Measurements from ENCODE around the gene ASTL.
"Not testable (repeated sequence)": the region's sequence is repeated elsewhere in the genome, so short reads cannot be mapped to it uniquely, and the experiment has no call there.

The ASTL gene

GRCh38 chr2:96169868-96170507, 31.7 kb upstream of the ASTL start:
- no peaks in the 10 kb centered on the region for H3K27me3 Mint-ChIP-seq
- peaks cover 11% of the 10 kb centered on the region for H3K4me1 Mint-ChIP-seq (ENCODE audit: low read depth)
- intact Hi-C loops (cut with micrococcal nuclease), result no loop called here
- no peaks in the 10 kb centered on the region for H3K36me3 Mint-ChIP-seq (ENCODE audit: low read depth)
- no peak overlapping the region for H3K27ac Mint-ChIP-seq
- H3K4me3 Mint-ChIP-seq, result no peak overlapping the region
- H3K9me3 Mint-ChIP-seq, result no peaks in the 10 kb centered on the region

DNA sequence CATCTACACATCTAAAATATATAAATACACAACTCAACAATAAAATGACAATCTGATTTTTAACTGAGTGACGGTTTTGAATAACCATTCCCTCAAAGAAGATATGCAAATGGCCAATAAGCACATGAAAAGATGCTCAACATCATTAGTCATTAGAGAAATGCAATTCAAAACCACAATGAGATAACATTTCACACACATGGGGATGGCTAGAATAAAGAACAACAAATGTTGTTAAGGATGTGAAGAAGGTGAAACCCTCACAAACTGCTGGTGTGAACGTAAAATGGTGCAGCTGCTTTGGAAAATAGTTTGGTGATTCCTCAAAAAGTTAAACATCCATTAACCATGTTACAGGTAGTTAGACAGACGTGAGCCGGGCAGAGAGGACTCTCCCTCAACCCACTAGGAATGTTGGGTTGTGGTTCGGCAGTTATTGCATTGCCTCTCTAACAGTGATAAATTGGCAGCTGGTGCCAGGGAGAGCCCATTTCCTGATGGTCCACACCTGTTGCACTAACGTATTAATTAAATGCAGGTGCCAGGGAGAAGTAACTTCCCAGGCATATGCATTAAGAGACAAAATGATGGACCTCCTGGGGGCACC, 29.2 kb upstream of the ASTL start:
- intact Hi-C loops (cut with micrococcal nuclease), result no loop called here
- Mint-ChIP-seq H3K36me3 (ENCODE audit: low read depth) (no peaks in the 10 kb centered on the region), H3K4me1 (ENCODE audit: low read depth) (peaks cover 11% of the 10 kb centered on the region), H3K27me3 (peaks cover 2% of the 10 kb centered on the region), H3K27ac (no peak overlapping the region), H3K9me3 (no peaks in the 10 kb centered on the region), H3K4me3 (no peak overlapping the region)

- Mint-ChIP-seq H3K9me3 (no peaks in the 10 kb centered on the region), H3K36me3 (ENCODE audit: low read depth) (no peaks in the 10 kb centered on the region), H3K27ac (peak overlapping the region; percentile 47), H3K4me1 (ENCODE audit: low read depth) (peaks cover 9% of the 10 kb centered on the region), H3K27me3 (peaks cover 2% of the 10 kb centered on the region), H3K4me3 (no peak overlapping the region)
- intact Hi-C loops (cut with micrococcal nuclease), result no loop called here
Observed at GRCh38 chr2:96164459-96165184, 26.3 kb upstream of the ASTL start.

DNA sequence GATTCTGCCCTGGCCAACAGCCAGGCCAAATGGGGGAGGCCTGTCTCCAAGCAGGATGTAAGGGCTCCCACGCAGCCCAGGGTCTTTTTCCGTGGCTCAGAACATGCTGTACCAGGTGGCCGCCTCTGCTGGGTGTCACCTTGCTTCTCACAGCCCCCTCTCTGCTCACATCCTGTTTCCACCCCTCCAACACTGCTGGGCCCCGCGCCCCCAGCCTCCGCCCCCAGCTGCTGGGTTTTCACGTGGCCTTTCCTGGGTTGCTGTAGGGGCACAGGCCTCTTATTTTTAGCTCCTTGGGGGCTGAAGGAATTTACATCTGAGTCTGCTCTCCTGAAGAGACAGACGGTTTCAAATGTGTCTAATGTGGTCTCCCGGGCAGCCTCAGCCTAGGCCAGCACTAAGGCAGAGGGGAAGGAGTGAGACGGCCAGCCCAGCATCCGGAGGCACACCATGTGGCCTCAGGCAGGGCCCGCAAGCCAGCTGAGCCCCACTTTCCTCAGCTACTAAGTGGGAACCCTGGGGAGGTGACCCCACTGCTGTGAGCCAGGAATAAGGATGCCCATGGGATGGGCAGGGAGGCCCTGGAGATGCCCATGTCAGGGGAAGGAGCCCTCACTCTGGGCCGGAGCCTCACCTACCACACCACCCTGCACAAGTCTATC, 25.6 kb upstream of the ASTL start:
- Mint-ChIP-seq H3K36me3 (ENCODE audit: low read depth) (no peaks in the 10 kb centered on the region), H3K9me3 (no peaks in the 10 kb centered on the region), H3K4me3 (no peak overlapping the region), H3K27ac (peak overlapping the region; percentile 32), H3K27me3 (peaks cover 9% of the 10 kb centered on the region), H3K4me1 (ENCODE audit: low read depth) (peaks cover 16% of the 10 kb centered on the region)
- intact Hi-C loops (cut with micrococcal nuclease), result no loop called here

DNA sequence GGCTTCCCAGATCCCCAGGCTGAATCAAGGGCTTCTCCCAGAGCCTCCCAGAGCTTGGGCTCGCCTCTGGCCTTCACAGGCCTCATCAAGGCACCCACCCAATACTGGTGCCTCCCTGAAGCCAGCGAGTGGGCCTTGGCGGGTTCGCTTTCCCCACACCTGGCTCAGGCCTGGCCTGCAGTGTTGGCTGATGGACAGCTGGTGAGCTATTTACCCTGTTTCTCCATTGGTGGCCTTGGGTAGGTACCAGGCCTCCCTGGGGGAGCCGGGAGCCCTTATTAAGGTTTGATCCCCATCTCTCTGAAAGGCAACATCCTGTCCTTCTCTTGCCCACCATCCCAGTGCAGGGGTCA, 25.1 kb upstream of the ASTL start:
- Mint-ChIP-seq H3K36me3 (ENCODE audit: low read depth) (no peaks in the 10 kb centered on the region), H3K4me3 (no peak overlapping the region), H3K27me3 (peaks cover 9% of the 10 kb centered on the region), H3K27ac (peak overlapping the region; percentile 32), H3K4me1 (ENCODE audit: low read depth) (peaks cover 21% of the 10 kb centered on the region), H3K9me3 (no peaks in the 10 kb centered on the region)
- intact Hi-C loops (cut with micrococcal nuclease), result no loop called here

GRCh38 chr2:96161898-96162297, 23.6 kb upstream of the ASTL start:
- Mint-ChIP-seq H3K27ac (no peak overlapping the region), H3K27me3 (peaks cover 9% of the 10 kb centered on the region), H3K36me3 (ENCODE audit: low read depth) (no peaks in the 10 kb centered on the region), H3K4me3 (no peak overlapping the region), H3K9me3 (no peaks in the 10 kb centered on the region), H3K4me1 (ENCODE audit: low read depth) (peaks cover 36% of the 10 kb centered on the region)
- intact Hi-C loops (cut with micrococcal nuclease), result no loop called here

DNA sequence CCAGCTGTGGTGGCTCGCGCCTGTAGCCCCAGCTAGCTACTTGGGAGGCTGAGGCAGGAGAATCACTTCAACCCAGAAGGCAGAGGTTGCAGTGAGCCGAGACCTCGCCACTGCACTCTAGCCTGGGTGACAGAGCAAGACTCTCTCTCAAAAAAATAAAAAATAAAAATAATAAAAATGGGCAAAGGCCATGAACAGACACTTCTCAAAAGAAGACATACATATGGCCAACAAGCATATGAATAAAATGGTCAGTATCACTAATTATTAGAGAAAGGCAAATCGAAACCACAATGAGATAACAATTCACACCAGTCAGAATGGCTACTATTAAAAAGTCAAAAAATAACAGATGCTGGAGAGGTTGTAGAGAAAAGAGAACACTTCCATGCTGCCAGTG, 22.1 kb upstream of the ASTL start:
- H3K27ac Mint-ChIP-seq; H3K27me3 Mint-ChIP-seq; H3K4me3 Mint-ChIP-seq; intact Hi-C loops (cut with micrococcal nuclease); H3K36me3 Mint-ChIP-seq (ENCODE audit: low read depth); H3K9me3 Mint-ChIP-seq: not testable (repeated sequence)
- H3K4me1 Mint-ChIP-seq (ENCODE audit: low read depth), result peaks cover 46% of the 10 kb centered on the region

DNA sequence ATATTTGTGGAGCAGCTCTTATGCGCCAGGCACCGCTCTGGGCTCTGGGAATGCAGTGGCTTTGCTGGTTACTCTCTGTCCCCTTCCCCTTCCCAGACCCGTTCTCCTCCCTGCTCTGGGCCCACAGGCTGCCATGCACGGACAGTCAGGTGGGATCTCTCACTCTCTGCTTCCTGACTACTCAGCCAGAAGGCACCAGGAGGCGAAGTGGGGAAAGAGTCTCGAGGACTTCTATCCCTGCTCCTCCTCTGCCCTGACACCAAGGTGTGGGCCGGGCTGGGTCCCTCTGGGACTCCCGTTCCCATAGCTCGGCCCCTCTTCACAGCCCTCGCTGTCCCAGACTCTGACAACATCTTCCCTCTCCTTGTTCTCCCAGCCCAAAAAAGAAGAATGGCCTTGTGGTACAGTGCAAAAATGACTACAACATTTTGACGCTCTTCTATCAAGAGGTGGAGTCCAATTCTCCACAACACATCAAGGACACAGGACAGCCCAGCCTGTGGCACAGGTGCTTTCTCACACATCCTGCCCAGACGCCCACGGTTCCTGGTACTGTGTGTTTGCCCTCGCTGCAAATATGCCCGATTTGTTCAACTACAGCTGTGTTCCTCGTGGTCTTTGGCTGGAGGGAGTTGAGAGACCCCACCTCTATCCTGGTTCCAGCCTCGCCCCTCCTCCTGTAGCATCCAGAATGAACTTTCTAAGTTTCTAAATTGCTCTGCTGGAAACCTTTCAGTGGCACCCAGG, 21.0 kb upstream of the ASTL start:
- no peaks in the 10 kb centered on the region for H3K9me3 Mint-ChIP-seq
- H3K4me1 Mint-ChIP-seq (ENCODE audit: low read depth), result peaks cover 55% of the 10 kb centered on the region
- no peak overlapping the region for H3K4me3 Mint-ChIP-seq
- H3K36me3 Mint-ChIP-seq (ENCODE audit: low read depth), result no peaks in the 10 kb centered on the region
- intact Hi-C loops (cut with micrococcal nuclease), result no loop called here
- H3K27ac Mint-ChIP-seq, result peak overlapping the region; percentile 75
- H3K27me3 Mint-ChIP-seq, result peaks cover 13% of the 10 kb centered on the region

GRCh38 chr2:96158554-96158940, 20.2 kb upstream of the ASTL start:
- Mint-ChIP-seq H3K36me3 (ENCODE audit: low read depth) (no peaks in the 10 kb centered on the region), H3K27me3 (peaks cover 13% of the 10 kb centered on the region), H3K4me3 (no peak overlapping the region), H3K4me1 (ENCODE audit: low read depth) (peaks cover 55% of the 10 kb centered on the region), H3K9me3 (no peaks in the 10 kb centered on the region), H3K27ac (peak overlapping the region; percentile 75)
- intact Hi-C loops (cut with micrococcal nuclease), result no loop called here

DNA sequence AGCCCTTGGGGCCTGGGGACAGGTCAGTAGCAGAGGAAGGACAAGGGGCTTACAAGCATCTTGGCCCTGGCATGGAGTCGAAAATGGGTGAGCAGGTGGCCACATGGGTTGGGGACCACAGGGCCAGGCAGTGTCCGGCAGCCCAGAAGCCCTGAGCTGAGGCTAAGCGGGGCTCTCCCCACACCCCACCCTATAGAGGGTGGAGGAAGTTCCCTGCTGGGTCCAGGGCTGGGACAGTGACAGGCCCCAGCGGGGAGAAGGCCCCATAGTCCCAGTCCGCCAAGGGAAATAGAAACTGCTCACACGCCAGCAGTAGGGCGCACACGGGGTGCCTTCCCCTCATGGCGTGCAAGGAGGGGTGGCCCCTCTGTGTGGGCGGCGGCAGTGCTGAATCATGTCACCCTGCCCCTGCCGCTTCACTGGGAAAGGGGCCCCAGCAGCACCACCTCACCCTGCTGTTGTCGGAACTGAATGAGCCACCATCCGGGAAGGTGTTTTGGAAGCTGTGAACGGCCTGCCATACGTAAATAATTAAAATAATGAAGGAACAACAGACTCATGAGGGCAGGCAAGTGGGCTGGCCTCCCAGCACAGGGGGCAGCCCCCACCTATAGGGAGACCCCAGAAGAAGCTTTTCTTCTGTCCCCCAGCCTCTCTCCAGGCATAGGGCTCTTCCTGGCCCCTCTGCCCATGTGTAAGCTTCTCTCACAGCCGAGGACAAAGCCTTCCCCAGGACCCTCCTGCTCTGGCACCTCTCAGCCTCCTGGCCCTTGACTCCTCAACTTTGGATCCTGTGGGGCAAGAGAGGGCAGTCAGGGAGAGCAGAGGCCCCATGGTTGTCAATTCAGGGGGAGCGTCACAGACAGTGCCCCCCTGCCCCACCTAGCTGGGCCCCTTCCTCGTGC, 19.6 kb upstream of the ASTL start:
- peaks cover 13% of the 10 kb centered on the region for H3K27me3 Mint-ChIP-seq
- peak overlapping the region; percentile 50 for H3K4me3 Mint-ChIP-seq
- intact Hi-C loops (cut with micrococcal nuclease), result no loop called here
- peak overlapping the region; percentile 75 for H3K27ac Mint-ChIP-seq
- H3K9me3 Mint-ChIP-seq, result no peaks in the 10 kb centered on the region
- H3K36me3 Mint-ChIP-seq (ENCODE audit: low read depth), result no peaks in the 10 kb centered on the region
- peaks cover 60% of the 10 kb centered on the region for H3K4me1 Mint-ChIP-seq (ENCODE audit: low read depth)

DNA sequence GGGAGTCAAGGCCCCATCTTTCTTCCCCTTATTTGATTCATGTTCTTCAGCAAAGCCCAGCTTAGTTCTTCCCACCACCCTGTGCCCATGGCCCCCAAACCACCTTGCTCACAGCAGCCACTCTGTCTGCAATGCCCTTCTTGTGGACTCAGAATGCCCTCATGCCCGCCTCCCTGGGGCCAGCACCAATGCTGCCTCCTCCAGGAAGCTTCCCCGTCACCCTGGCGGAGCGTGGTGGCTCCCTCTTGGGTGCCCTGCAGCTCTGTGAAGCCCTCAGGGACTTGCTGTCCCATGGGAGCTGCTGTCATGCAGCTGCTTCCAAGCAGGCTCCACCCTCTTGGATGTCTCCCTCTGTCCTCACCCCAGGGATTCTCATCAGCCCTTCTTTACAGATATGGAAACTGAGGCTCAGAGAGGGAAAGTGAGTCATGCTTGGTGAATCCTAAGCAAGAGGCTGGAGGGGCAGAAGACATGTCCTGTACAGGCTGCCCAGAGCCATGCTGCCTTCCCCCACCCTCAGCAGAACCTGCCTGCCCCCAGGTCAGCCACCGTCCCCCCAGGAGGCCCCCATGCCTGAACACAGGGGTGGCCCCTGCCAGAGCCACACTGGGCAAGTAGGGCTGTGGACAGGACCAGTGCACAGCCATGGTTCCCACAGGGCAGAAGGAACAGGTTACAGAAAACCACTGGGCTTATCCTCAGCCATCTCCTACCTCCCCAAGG, 18.8 kb upstream of the ASTL start:
- peaks cover 16% of the 10 kb centered on the region for H3K27me3 Mint-ChIP-seq
- H3K4me1 Mint-ChIP-seq (ENCODE audit: low read depth), result peaks cover 68% of the 10 kb centered on the region
- intact Hi-C loops (cut with micrococcal nuclease), result no loop called here
- peak overlapping the region; percentile 75 for H3K27ac Mint-ChIP-seq
- H3K4me3 Mint-ChIP-seq, result peak overlapping the region; percentile 50
- no peaks in the 10 kb centered on the region for H3K9me3 Mint-ChIP-seq
- H3K36me3 Mint-ChIP-seq (ENCODE audit: low read depth), result no peaks in the 10 kb centered on the region

DNA sequence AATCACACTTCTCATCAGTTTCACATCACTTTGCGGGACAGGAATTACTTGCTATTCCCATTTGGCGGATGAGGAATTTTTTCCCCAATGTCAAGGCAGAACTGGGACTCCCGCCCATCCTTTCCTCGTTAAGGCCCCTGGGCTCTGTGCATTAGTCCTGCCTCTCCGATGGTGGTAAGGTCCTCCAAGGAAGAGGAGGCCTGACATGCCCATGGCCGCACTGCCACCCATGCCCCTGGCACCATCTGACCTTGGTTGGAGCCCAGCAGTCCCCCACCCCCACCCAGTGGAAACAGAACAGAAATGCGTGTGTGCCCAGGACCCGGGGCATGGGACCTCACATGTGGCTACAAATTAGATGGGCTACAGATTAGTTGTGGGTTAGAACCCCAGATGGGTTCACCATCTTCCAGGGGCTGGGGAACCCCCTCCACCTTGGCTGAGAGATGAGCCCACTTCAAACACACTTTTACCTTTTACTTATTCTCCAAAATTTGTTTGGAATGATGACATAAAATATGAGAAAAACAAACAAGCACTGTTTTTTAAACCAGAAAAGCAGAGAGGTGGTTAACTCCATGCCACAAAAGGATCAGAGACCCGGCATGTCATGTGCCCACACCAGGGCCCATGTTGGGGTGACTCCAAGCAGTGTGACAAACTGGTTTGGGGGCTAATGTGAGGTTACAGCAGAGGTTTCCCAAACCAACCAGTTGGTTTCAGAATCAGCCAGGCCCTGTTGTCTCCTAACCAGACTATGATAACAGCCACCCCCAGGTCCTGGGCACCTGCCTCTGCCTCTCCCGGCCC, 17.9 kb upstream of the ASTL start:
- Mint-ChIP-seq H3K4me3 (no peak overlapping the region), H3K27me3 (peaks cover 17% of the 10 kb centered on the region), H3K27ac (peak overlapping the region; percentile 75), H3K4me1 (ENCODE audit: low read depth) (peaks cover 75% of the 10 kb centered on the region), H3K36me3 (ENCODE audit: low read depth) (no peaks in the 10 kb centered on the region), H3K9me3 (no peaks in the 10 kb centered on the region)
- intact Hi-C loops (cut with micrococcal nuclease), result no loop called here

Measured in dendritic cell treated with granulocyte-macrophage colony-stimulating factor and Interleukin-4, amounts not matched to agents 40 ng/mL and 50 ng/mL, for 4 days (primary cell).